Measurements from ENCODE around the gene RPL10.

- TF ChIP-seq CTCF (IDR thresholded peaks at IDR 0.05; ENCODE audit: low read length) (no peak), EZH2 (IDR thresholded peaks at IDR 0.05; ENCODE audit: borderline replicate concordance, low read length) (no peak)
These were observed 44.0 kb downstream of the RPL10 start for GRCh38 chrX:154441984-154442707.

All from OCI-LY1 (cell line).